Osteocyte (in vitro differentiated cells): ENCODE measurements around the gene CUL4A. TPM values are rescaled to one million over a fixed set of nuclear protein-coding genes. Genes with fewer than 3 reads are reported as not detected.

Source experiments
- DNase-seq: peaks from one replicate; pipeline ENCODE4 v3.0.0; 2021; ENCODE audit warnings: mixed read lengths; ENCODE audit not compliant: unreplicated experiment; ENCODE audit errors: extremely low spot score
- H3K27ac Mint-ChIP-seq: one replicate; pipeline ENCODE4 v1.8.0; 2021; ENCODE audit warnings: mild to moderate bottlenecking, mixed read lengths; ENCODE audit not compliant: unreplicated experiment
- H3K27me3 Mint-ChIP-seq: one replicate; pipeline ENCODE4 v1.8.0; 2021; ENCODE audit warnings: mixed read lengths; ENCODE audit not compliant: unreplicated experiment
- H3K36me3 Mint-ChIP-seq: one replicate; pipeline ENCODE4 v1.8.0; 2021; ENCODE audit warnings: mixed read lengths; ENCODE audit not compliant: unreplicated experiment
- H3K4me1 Mint-ChIP-seq: one replicate; pipeline ENCODE4 v1.8.0; 2021; ENCODE audit warnings: mixed read lengths; ENCODE audit not compliant: unreplicated experiment
- H3K4me3 Mint-ChIP-seq: one replicate; pipeline ENCODE4 v1.8.0; 2021; ENCODE audit warnings: mild to moderate bottlenecking, moderate library complexity, mixed read lengths; ENCODE audit not compliant: unreplicated experiment
- H3K9me3 Mint-ChIP-seq: one replicate; pipeline ENCODE4 v1.8.0; 2021; ENCODE audit warnings: mixed read lengths; ENCODE audit not compliant: unreplicated experiment
- CTCF ChIP-seq: fragments of 200-600 bp; sonication (generic); IDR thresholded peaks from 2 replicates; pipeline ENCODE4 v1.5.0; 2021; ENCODE audit warnings: antibody characterized with exemption, mild to moderate bottlenecking, moderate library complexity
- total RNA-seq: library from RNA; stranded (reverse); gene quantifications from 2 replicates; pipeline ENCODE4 v1.2.1, GENCODE V29; 2021

Gene CUL4A
- total RNA-seq, 1 donor from 2014 or later: 76.7 TPM

GRCh38 chr13:113283904-113284303 is 74.5 kb downstream of the CUL4A start:
- Mint-ChIP-seq H3K9me3 (no peaks in the 10 kb centered on the region), H3K27me3 (peaks cover 23% of the 10 kb centered on the region), H3K4me3 (no peak overlapping the region), H3K36me3 (no peaks in the 10 kb centered on the region), H3K27ac (no peak overlapping the region), H3K4me1 (no peaks in the 10 kb centered on the region)
- TF ChIP-seq CTCF: no peak
- no peak for DNase-seq

- no peak for TF ChIP-seq CTCF
- no peak overlapping the region for H3K4me3 Mint-ChIP-seq
- no peak for DNase-seq
- H3K9me3 Mint-ChIP-seq: no peaks in the 10 kb centered on the region
- peaks cover 31% of the 10 kb centered on the region for H3K27me3 Mint-ChIP-seq
- peaks cover 17% of the 10 kb centered on the region for H3K4me1 Mint-ChIP-seq
- H3K27ac Mint-ChIP-seq: no peak overlapping the region
- H3K36me3 Mint-ChIP-seq: no peaks in the 10 kb centered on the region
Observed at GRCh38 chr13:113288880-113289279, 79.5 kb downstream of the CUL4A start.

GRCh38 chr13:113291129-113291528 is 81.7 kb downstream of the CUL4A start:
- Mint-ChIP-seq H3K27ac (no peak overlapping the region), H3K36me3 (no peaks in the 10 kb centered on the region), H3K27me3 (peaks cover 28% of the 10 kb centered on the region), H3K4me1 (peaks cover 17% of the 10 kb centered on the region), H3K4me3 (no peak overlapping the region), H3K9me3 (no peaks in the 10 kb centered on the region)
- no peak for DNase-seq
- TF ChIP-seq CTCF: no peak

GRCh38 chr13:113292021-113292862 is 82.8 kb downstream of the CUL4A start:
- Mint-ChIP-seq H3K27ac (peak overlapping the region; percentile 72), H3K9me3 (no peaks in the 10 kb centered on the region), H3K27me3 (peaks cover 26% of the 10 kb centered on the region), H3K4me3 (peak overlapping the region; percentile 61), H3K4me1 (peaks cover 22% of the 10 kb centered on the region), H3K36me3 (no peaks in the 10 kb centered on the region)
- DNase-seq: no peak
- no peak for TF ChIP-seq CTCF

- H3K9me3 Mint-ChIP-seq: no peaks in the 10 kb centered on the region
- H3K27me3 Mint-ChIP-seq: peaks cover 19% of the 10 kb centered on the region
- H3K36me3 Mint-ChIP-seq: no peaks in the 10 kb centered on the region
- DNase-seq: no peak
- no peak overlapping the region for H3K4me3 Mint-ChIP-seq
- no peak for TF ChIP-seq CTCF
- no peak overlapping the region for H3K27ac Mint-ChIP-seq
- H3K4me1 Mint-ChIP-seq: peaks cover 32% of the 10 kb centered on the region
Observed at GRCh38 chr13:113293686-113294085, 84.3 kb downstream of the CUL4A start.
